Measurements from ENCODE around the gene CDKN2D. TPM values are rescaled to one million over a fixed set of nuclear protein-coding genes. Genes with fewer than 3 reads are reported as not detected.

CDKN2D gene
- total RNA-seq, 1 donor from 2014 or later, result 13.0 TPM

- DNase-seq (ENCODE audit: extremely low spot score, unreplicated experiment), result no peak
- peaks cover 41% of the 10 kb centered on the region for H3K4me1 Mint-ChIP-seq (ENCODE audit: unreplicated experiment)
Observed at GRCh38 chr19:10568062-10568825, 535 bp downstream of the CDKN2D start.

DNA sequence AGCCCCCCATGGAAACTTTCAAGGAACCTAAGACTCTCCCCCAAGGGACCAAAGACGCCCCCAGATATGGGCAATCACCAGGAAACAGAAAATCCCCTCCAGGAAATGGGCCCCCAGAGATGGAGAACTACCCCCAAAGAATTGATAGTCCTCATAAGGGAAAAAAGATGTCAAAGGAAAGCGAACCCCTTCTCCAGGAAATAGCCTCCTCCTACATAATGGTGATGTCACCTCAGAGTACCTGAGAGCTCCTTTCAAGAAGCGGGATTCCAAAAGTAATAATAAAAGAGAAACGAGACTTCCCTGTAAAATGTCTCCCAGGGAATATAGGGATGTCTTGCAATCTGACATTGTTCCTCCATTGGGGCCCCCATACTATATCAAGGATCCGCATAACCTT, 1.1 kb downstream of the CDKN2D start:
- Mint-ChIP-seq H3K27me3 (ENCODE audit: unreplicated experiment) (no peaks in the 10 kb centered on the region), H3K27ac (ENCODE audit: unreplicated experiment) (peak overlapping the region; percentile 60), H3K36me3 (ENCODE audit: unreplicated experiment) (no peaks in the 10 kb centered on the region), H3K9me3 (ENCODE audit: unreplicated experiment) (no peaks in the 10 kb centered on the region), H3K4me3 (ENCODE audit: unreplicated experiment) (peak overlapping the region; percentile 88), H3K4me1 (ENCODE audit: unreplicated experiment) (peaks cover 41% of the 10 kb centered on the region)
- TF ChIP-seq, protein P1, sequence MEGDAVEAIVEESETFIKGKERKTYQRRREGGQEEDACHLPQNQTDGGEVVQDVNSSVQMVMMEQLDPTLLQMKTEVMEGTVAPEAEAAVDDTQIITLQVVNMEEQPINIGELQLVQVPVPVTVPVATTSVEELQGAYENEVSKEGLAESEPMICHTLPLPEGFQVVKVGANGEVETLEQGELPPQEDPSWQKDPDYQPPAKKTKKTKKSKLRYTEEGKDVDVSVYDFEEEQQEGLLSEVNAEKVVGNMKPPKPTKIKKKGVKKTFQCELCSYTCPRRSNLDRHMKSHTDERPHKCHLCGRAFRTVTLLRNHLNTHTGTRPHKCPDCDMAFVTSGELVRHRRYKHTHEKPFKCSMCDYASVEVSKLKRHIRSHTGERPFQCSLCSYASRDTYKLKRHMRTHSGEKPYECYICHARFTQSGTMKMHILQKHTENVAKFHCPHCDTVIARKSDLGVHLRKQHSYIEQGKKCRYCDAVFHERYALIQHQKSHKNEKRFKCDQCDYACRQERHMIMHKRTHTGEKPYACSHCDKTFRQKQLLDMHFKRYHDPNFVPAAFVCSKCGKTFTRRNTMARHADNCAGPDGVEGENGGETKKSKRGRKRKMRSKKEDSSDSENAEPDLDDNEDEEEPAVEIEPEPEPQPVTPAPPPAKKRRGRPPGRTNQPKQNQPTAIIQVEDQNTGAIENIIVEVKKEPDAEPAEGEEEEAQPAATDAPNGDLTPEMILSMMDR (IDR thresholded peaks at IDR 0.05), result no peak
- no peak for DNase-seq (ENCODE audit: extremely low spot score, unreplicated experiment)

More at GRCh38 chr19:10568062-10568825, 535 bp downstream of the CDKN2D start:
- Mint-ChIP-seq H3K27ac (ENCODE audit: unreplicated experiment) (peak overlapping the region; percentile 60), H3K4me3 (ENCODE audit: unreplicated experiment) (peak overlapping the region; percentile 88), H3K9me3 (ENCODE audit: unreplicated experiment) (no peaks in the 10 kb centered on the region), H3K27me3 (ENCODE audit: unreplicated experiment) (no peaks in the 10 kb centered on the region), H3K36me3 (ENCODE audit: unreplicated experiment) (no peaks in the 10 kb centered on the region)
- TF ChIP-seq, protein P1 (IDR thresholded peaks at IDR 0.05), result no peak

DNA sequence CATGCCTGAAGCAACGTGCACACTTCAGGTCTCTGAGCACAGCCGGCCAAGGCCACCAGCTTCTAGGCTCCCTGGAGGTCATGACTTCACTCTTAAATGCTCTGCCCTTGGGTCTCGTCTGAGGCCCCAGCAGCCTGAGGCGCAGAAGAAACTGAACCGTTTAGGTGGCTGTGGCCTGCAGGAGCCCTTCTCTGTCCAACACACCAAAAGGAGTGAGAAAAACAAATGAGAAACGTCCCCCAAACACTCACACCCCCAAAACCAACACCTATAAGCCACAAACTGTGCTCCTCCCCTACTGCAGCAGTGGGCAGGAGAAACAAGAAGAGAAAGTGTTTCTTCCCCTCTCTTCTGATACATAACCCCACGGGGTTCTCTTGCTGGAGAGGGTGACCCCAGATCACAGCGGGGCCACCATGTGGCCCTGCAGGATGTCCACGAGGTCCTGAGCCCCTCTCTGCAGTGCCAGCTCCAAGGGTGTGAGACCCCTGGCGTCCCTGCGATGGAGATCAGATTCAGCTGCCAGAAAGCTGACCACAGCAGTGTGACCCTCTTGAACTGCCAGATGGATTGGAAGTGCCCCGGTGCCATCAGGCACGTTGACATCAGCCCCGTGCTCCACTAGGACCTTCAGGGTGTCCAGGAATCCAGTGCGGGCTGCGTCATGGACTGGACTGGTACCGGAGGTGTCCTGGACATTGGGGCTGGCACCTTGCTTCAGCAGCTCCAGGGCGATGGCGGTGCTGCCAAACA, 1.9 kb downstream of the CDKN2D start:
- H3K27me3 Mint-ChIP-seq (ENCODE audit: unreplicated experiment), result no peaks in the 10 kb centered on the region
- TF ChIP-seq, protein P1 (IDR thresholded peaks at IDR 0.05), result no peak
- H3K27ac Mint-ChIP-seq (ENCODE audit: unreplicated experiment), result peak overlapping the region; percentile 88
- no peaks in the 10 kb centered on the region for H3K36me3 Mint-ChIP-seq (ENCODE audit: unreplicated experiment)
- DNase-seq (ENCODE audit: extremely low spot score, unreplicated experiment), result no peak
- no peaks in the 10 kb centered on the region for H3K9me3 Mint-ChIP-seq (ENCODE audit: unreplicated experiment)
- H3K4me3 Mint-ChIP-seq (ENCODE audit: unreplicated experiment), result peak overlapping the region; percentile 87
- peaks cover 38% of the 10 kb centered on the region for H3K4me1 Mint-ChIP-seq (ENCODE audit: unreplicated experiment)

DNA sequence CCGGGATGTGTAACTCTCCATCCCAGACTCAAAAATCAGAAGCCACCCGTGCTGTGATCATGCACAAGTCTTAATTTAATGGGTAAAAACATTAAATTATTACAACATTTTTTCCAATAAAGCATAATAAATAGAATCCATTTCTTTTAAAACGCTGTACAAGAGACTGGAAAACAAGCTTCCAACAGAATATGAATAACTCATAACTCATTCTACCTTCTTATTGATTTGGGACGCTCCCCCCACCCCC, 2.4 kb downstream of the CDKN2D start:
- TF ChIP-seq, protein P1 (IDR thresholded peaks at IDR 0.05), result no peak
- Mint-ChIP-seq H3K27ac (ENCODE audit: unreplicated experiment) (peak overlapping the region; percentile 88), H3K36me3 (ENCODE audit: unreplicated experiment) (peaks cover 2% of the 10 kb centered on the region), H3K9me3 (ENCODE audit: unreplicated experiment) (no peaks in the 10 kb centered on the region), H3K27me3 (ENCODE audit: unreplicated experiment) (no peaks in the 10 kb centered on the region), H3K4me1 (ENCODE audit: unreplicated experiment) (peaks cover 38% of the 10 kb centered on the region), H3K4me3 (ENCODE audit: unreplicated experiment) (peak overlapping the region; percentile 87)
- DNase-seq (ENCODE audit: extremely low spot score, unreplicated experiment), result no peak

All from osteocyte (in vitro differentiated cells).